Left ventricle myocardium inferior (tissue), 1 donor: ENCODE results near the gene RAD51B. TPM values are rescaled to one million over a fixed set of nuclear protein-coding genes. Genes with fewer than 3 reads are reported as not detected.

Source experiments
- DNase-seq: peaks from one replicate; pipeline ENCODE4 v3.0.0-alpha.2; 2020
- H3K27ac ChIP-seq: fragments of 200-600 bp; replicated peaks from 2 replicates; pipeline ENCODE4 v1.8.0; 2021
- H3K27me3 ChIP-seq: fragments of 200-600 bp; 2 replicates; pipeline ENCODE4 v1.8.0; 2021; ENCODE audit warnings: low read depth
- H3K36me3 ChIP-seq: fragments of 200-600 bp; 2 replicates; pipeline ENCODE4 v1.8.0; 2021
- H3K4me1 ChIP-seq: fragments of 200-600 bp; 2 replicates; pipeline ENCODE4 v1.8.0; 2021
- H3K4me3 ChIP-seq: fragments of 200-600 bp; 2 replicates; pipeline ENCODE4 v1.8.0; 2021; ENCODE audit warnings: mild to moderate bottlenecking, moderate library complexity
- H3K9me3 ChIP-seq: fragments of 200-600 bp; replicated peaks from 2 replicates; pipeline ENCODE4 v1.8.0; 2021
- CTCF ChIP-seq: fragments of 200-600 bp; IDR thresholded peaks from 2 replicates; pipeline ENCODE4 v1.8.0; 2021; ENCODE audit warnings: antibody characterized with exemption, mild to moderate bottlenecking, borderline replicate concordance
- intact Hi-C: fragments of 100-400 bp; cut with micrococcal nuclease; formaldehyde crosslinking; loops from one replicate; pipeline ENCODE4 v1.11.0; 2022
- total RNA-seq: library from RNA; stranded (reverse); fragmentation: NEBNext Ultra II Directional; extraction: Animal tissue kit (Norgen Biotek cat#: 25700); gene quantifications from one replicate; pipeline ENCODE4 v1.2.1, GENCODE V29; 2021
- donor health status: DM: no; HTN: yes; CAD: no; lungs with severe emphysema.

RAD51B gene
- total RNA-seq, 1 donor from 2014 or later = 2.4 TPM

DNA sequence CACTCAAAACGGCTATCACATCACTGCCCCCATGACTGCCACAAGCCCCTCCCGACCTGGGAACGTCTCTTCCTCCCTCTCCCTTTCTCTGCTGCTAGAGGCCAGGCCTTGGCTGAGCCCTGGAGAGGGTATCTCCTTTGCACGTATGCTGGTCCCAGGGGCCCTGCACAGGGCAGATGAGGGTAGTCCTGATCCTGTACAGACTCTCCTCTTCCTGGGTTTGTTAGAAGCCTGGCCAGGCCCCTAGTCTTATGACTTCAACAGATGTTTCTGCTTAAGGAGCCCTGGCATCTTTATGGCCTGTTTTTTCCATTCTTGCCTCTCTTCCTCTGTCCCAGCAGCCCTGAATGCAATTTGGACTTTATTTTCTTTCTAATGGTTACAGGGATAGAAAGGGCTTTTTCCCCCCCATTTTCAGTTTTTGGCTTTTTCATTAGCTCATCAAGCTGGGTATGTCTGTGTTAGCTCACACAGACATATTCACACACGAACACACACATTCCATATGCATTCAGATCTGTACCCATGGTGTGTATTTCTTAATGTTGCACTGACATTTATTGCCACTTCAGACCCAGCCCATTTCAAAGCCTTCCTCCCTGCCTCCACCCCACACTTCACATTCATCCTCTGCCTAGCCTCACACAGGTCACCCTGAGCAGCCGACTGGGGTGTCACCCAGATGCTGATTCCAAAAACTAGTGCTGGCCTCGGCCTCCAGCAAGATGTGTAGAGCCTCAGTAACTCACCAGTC lies 770.0 kb downstream of the RAD51B start:
- Histone ChIP-seq H3K27ac (peak overlapping the region; percentile 74), H3K9me3 (no peaks in the 10 kb centered on the region), H3K36me3 (no peaks in the 10 kb centered on the region), H3K4me3 (no peak overlapping the region), H3K4me1 (peaks cover 53% of the 10 kb centered on the region), H3K27me3 (no peaks in the 10 kb centered on the region)
- peak; percentile 71 for DNase-seq
- no peak for TF ChIP-seq CTCF
- intact Hi-C loops = no loop called here

GRCh38 chr14:68590201-68590522 lies 770.6 kb downstream of the RAD51B start:
- no peak for DNase-seq
- Histone ChIP-seq H3K9me3 (no peaks in the 10 kb centered on the region), H3K4me1 (peaks cover 48% of the 10 kb centered on the region), H3K27ac (peak overlapping the region; percentile 74), H3K36me3 (no peaks in the 10 kb centered on the region), H3K27me3 (no peaks in the 10 kb centered on the region), H3K4me3 (no peak overlapping the region)
- intact Hi-C loops = no loop called here
- TF ChIP-seq CTCF = no peak

- no peak for DNase-seq
- intact Hi-C loops = no loop called here
- H3K9me3 ChIP-seq = no peaks in the 10 kb centered on the region
- peaks cover 45% of the 10 kb centered on the region for H3K4me1 ChIP-seq
- no peaks in the 10 kb centered on the region for H3K27me3 ChIP-seq
- no peaks in the 10 kb centered on the region for H3K36me3 ChIP-seq
- H3K4me3 ChIP-seq = no peak overlapping the region
- no peak overlapping the region for H3K27ac ChIP-seq
- no peak for TF ChIP-seq CTCF
Observed at GRCh38 chr14:68591786-68592185, 772.2 kb downstream of the RAD51B start.

GRCh38 chr14:68592948-68593556 lies 773.5 kb downstream of the RAD51B start:
- H3K36me3 ChIP-seq = no peaks in the 10 kb centered on the region
- no peaks in the 10 kb centered on the region for H3K27me3 ChIP-seq
- intact Hi-C loops = no loop called here
- H3K27ac ChIP-seq = no peak overlapping the region
- no peak for TF ChIP-seq CTCF
- no peaks in the 10 kb centered on the region for H3K9me3 ChIP-seq
- H3K4me3 ChIP-seq = no peak overlapping the region
- H3K4me1 ChIP-seq = peaks cover 36% of the 10 kb centered on the region
- no peak for DNase-seq

GRCh38 chr14:68593806-68594536 lies 774.4 kb downstream of the RAD51B start:
- DNase-seq = no peak
- Histone ChIP-seq H3K27me3 (no peaks in the 10 kb centered on the region), H3K4me1 (peaks cover 36% of the 10 kb centered on the region), H3K9me3 (no peaks in the 10 kb centered on the region), H3K27ac (no peak overlapping the region), H3K4me3 (no peak overlapping the region), H3K36me3 (no peaks in the 10 kb centered on the region)
- intact Hi-C loops = no loop called here
- TF ChIP-seq CTCF = no peak
